DMS153 (cell line): ENCODE measurements around the gene ERBB4.
"Not testable (repeated sequence)": the region's sequence is repeated elsewhere in the genome, so short reads cannot be mapped to it uniquely, and the experiment has no call there.

Experiments used
- DNase-seq: peaks from one replicate; lab custom pipeline; 2025; lab: John Stamatoyannopoulos, UW

The ERBB4 gene

GRCh38 chr2:211599146-211599545, 939.5 kb downstream of the ERBB4 start:
- DNase-seq, result no peak

DNA sequence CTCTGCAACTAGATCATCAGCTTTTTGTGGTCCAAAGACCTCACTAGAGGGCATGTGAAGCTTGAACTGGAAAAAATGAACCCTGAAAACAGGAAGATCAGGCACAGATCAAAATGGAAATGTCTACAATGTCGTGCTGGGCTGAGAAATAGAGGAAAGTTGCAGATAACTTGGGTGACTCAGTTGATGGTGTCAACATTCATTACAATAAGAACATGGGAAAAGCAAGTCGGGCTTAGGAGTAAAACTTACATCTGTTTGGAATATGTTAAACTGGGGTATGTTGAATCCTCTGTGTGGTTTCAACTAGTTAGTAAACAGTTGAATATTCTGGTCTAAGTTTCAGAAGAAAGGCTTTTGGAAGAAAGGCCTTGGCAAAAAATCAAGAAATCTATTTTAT, 940.4 kb downstream of the ERBB4 start:
- DNase-seq, result no peak

GRCh38 chr2:211592006-211592405, 946.6 kb downstream of the ERBB4 start:
- DNase-seq, result not testable (repeated sequence)

DNA sequence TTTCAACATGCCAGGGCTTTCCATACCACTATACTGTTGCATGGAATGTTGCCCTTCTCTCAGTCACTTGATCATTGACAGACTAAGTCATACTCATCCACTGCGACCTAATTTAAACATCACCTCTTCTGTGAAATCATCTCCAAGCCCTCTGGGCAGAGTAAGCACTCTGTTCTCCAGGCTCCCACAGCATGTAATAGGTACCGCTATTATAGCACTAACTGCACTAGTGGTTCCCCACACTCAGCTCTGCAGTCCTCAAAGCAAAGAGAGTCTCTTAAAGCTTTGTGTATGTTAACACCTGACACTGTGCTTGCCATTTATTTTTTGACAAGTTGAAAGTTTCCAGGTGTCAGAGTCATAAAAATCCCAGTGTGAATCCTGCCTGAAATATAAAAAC, 947.2 kb downstream of the ERBB4 start:
- DNase-seq, result no peak

- DNase-seq, result no peak
These were observed 970.2 kb downstream of the ERBB4 start for GRCh38 chr2:211568439-211568838.

- no peak for DNase-seq
These were observed 974.2 kb downstream of the ERBB4 start for GRCh38 chr2:211564441-211564840.

DNA sequence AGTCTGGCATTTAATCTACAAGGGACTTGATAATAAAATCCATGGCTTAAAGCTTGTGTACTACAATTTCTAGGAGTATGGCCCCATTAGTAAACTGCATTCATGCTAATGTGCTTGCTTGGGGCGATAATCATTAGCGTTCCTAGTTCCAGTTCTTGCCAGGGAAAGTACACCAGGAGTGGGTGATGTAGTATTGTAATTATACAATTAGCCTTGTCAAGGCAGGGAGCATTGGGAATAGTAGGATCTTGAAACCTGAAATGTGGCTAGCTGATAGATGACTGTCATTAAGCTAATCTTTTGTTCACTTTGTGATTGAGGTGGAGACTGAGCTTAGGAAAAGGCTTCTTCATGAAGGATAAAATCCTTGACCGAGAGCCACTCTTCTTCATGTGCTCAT, 993.0 kb downstream of the ERBB4 start:
- no peak for DNase-seq

GRCh38 chr2:211534632-211535031, 1004.0 kb downstream of the ERBB4 start:
- peak; percentile 1 for DNase-seq

- DNase-seq, result not testable (repeated sequence)
These were observed 1014.4 kb downstream of the ERBB4 start for GRCh38 chr2:211524248-211524647.

- DNase-seq, result no peak
These were observed 1022.1 kb downstream of the ERBB4 start for GRCh38 chr2:211516537-211516936.

DNA sequence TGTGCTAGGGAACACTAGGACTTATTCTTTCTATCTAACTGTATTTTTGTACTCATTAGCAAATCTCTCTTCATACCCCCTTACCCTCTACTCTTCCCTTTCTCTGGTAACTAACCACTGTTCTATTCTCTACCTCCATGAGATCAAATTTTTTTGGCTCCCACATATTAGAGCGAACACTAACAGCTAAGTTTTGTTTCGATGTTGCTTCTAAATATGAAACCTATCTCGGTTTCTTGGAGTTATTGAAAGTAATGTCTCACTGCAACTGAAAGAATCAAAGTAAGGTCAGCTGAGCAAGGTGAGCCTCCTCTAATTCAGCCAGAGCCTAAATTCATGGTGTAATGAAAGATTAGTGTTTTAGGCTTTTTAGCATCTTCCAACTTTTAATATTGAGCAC, 1024.6 kb downstream of the ERBB4 start:
- DNase-seq, result no peak

GRCh38 chr2:211513446-211513845, 1025.2 kb downstream of the ERBB4 start:
- DNase-seq, result no peak

DNA sequence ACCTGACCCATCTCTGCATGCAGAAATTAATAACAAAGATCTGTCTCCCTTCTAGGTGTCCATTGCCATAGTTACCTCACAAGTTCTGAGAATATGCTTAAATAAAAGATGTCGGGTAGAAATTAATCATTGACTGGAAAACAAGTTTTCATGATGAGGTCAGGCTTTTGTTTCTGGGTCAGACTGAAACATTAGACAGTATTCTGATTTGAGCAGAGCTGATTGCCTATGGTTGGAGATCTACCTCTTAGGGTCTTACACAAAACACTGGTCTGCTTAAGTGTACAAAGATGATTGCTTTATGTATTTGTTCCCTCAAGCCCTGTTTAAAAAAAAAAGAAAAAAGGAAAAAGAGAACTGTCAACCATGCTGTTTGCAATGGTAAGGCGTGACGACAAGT, 1025.8 kb downstream of the ERBB4 start:
- no peak for DNase-seq

DNA sequence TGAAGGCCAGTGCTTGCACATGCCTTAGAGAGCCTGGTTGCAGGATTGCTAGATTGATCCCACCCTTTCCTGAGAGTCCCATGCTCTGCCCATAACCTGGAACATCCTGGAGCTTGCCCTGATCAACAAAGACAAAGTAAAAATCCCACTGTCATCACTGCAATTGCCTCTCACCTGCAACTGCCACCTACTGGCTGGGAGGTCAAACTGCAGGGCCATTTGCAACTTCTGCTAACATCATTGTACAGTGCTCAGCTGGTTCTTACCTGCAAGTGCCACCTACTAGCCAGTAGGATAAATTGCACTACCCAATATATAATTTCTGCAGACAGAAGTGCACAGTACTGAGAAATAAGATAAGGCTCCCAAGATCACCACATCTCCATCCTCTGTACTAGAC, 1034.7 kb downstream of the ERBB4 start:
- DNase-seq, result no peak

DNA sequence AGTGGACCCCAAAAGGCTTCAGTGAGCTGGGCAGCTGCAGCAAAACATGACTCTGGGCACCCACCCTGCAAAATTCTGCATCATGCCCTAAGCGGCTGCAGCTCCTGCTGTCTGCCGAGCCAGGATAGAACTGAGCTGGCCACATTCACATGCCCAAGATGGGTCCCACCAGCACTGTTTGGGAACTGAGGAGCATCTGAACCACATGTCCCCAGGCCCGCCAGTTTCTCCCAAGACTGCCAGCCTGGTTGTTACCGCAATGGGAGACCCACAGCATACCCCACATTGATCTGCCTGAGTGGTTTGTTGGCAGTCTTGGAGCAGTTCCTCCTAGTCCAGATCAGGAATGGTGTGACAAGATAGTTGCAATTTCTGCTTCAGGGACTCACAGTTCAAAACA, 1035.4 kb downstream of the ERBB4 start:
- no peak for DNase-seq

- DNase-seq, result no peak
These were observed 1039.9 kb downstream of the ERBB4 start for GRCh38 chr2:211498551-211499205.

DNA sequence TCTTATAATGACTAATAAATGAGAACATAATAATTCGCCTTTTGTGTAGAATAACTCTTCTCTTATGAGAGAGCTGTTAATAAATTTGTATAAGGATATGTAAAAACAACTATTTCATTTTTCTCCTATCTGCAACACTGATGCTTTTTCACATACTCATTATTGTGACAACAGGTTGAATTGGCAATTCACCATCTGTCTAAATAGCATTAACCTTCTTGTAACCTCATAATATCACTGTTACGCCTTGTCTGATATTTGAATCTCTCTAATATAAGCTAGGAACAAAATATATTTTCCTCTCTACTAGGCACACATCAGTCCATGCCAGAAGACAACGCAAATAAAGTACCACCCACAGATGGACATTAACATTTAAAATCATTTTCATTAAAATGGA, 1043.3 kb downstream of the ERBB4 start:
- no peak for DNase-seq

GRCh38 chr2:211494536-211494935, 1044.1 kb downstream of the ERBB4 start:
- DNase-seq, result no peak

GRCh38 chr2:211494085-211494484, 1044.5 kb downstream of the ERBB4 start:
- no peak for DNase-seq

DNA sequence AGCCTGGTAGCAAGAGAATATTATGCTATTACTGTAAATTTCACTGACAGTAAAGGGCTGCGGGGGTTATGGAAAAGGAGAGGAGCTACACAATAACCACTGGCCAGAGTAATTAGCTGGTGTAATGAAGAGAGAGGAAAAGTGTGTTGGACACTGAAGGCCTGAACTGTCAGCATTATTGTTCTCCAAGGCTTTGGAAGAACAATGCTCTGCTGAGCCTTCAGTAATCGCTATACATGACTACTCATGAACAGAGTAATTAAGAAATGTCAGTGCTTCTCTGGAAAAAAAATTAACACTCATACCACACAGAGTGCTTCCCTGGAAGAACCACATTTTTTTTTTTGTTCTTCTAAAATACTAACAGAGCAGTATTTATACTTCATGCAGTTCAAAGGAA, 1050.9 kb downstream of the ERBB4 start:
- no peak for DNase-seq

GRCh38 chr2:211479536-211480150, 1059.0 kb downstream of the ERBB4 start:
- DNase-seq, result no peak

- no peak for DNase-seq
These were observed 1060.9 kb downstream of the ERBB4 start for GRCh38 chr2:211477537-211478275.

GRCh38 chr2:211473116-211473515, 1065.5 kb downstream of the ERBB4 start:
- no peak for DNase-seq
